B cell (primary cell): Measurements from ENCODE around the gene NCLN.

Source experiments
- CTCF ChIP-seq: fragments of 200-600 bp; IDR thresholded peaks from one replicate; pipeline ENCODE4 v1.8.0; 2022; ENCODE audit warnings: antibody characterized with exemption, mild to moderate bottlenecking
- EZH2 ChIP-seq: IDR thresholded peaks from 2 replicates; pipeline ENCODE4 v1.6.1; 2012; ENCODE audit warnings: borderline replicate concordance, low read depth, mild to moderate bottlenecking, moderate library complexity, low read length; ENCODE audit not compliant: insufficient read depth, poor library complexity, severe bottlenecking

DNA sequence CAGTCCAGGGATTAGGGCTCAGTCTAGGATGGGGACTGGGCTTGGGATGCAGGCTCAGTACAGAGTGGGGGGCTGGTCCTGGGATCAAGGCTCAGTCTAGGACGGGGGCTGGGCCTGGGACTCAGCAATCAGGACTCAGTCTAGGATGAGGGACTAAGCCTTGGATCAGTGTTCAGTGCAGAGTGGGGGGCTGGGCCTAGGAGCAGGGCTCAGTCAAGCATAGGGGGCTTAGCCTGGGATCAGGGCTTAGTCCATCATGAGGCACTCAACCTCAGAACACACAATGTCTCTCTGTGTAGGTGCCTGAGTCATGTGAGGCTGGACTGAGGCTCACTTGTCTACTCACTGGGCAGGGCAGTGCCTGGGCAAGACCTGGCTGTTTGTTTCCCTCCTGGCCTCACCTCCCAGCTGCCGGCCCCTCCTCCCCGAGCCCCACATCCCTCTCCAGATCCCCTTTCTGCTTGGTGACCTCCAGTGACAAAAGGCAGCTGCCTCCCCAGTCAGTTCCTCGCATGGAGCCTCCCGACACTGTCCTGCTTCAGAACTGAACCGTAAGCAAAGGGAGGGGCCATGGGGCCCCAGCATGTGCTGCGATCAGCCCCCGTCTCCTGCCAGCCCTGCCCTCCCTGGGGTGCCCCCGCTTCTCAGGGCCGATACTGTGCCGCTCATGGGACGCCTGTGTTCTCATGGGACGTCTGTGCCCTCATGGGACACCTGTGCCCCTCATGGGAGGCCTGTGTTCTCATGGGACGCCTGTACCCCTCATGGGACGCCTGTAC lies 13.6 kb upstream of the NCLN start:
- TF ChIP-seq CTCF = no peak
- no peak for TF ChIP-seq EZH2
